Psoas muscle (tissue), 8 donors: Measurements from ENCODE around the gene HBP1. TPM values are rescaled to one million over a fixed set of nuclear protein-coding genes. Genes with fewer than 3 reads are reported as not detected.

ENCODE experiments used
- ATAC-seq, 4 donors: fragments of 200-7000 bp; cut with Tn5 transposase; one replicate each; pipeline ENCODE4 v1.9.1; 2020; ENCODE audit warnings: moderate library complexity in 3 of 4, mild to moderate bottlenecking in 2 of 4
- DNase-seq, 2 donors: peaks; one replicate each; pipeline ENCODE4 v3.0.0-alpha.2; 2020
- H3K27ac ChIP-seq: fragments of 200-600 bp; one replicate; pipeline ENCODE4 v1.8.0; 2022
- H3K27me3 ChIP-seq, 3 donors: fragments of 200-600 bp in 1 of 3; one replicate each; pipeline versions ENCODE4 v1.6.1 to v1.8.0; 2013 to 2022; ENCODE audit warnings: low read length in 2 of 3, mild to moderate bottlenecking in 2 of 3, moderate library complexity in 1 of 3; ENCODE audit not compliant: insufficient read depth in 3 of 3
- H3K36me3 ChIP-seq, 2 donors: fragments of 200-600 bp in 1 of 2; one replicate each; pipeline versions ENCODE4 v1.6.1 to v1.8.0; 2013 to 2022; ENCODE audit warnings: low read depth in 1 of 2, mild to moderate bottlenecking in 1 of 2, moderate library complexity in 1 of 2; ENCODE audit not compliant: insufficient read depth in 1 of 2
- H3K4me1 ChIP-seq: fragments of 200-600 bp; one replicate; pipeline ENCODE4 v1.8.0; 2022
- H3K4me3 ChIP-seq: fragments of 200-600 bp; one replicate; pipeline ENCODE4 v1.8.0; 2022; ENCODE audit warnings: mild to moderate bottlenecking
- H3K9me3 ChIP-seq: fragments of 200-600 bp; one replicate; pipeline ENCODE4 v1.8.0; 2022
- WGBS, 3 donors: extraction: QIAGEN DNeasy Blood & Tissue Kit; methylation state at CpG; one replicate each; pipeline versions ENCODE4 v1.1.6 to v1.1.7; 2013; 5-methylcytosine and 5-hydroxymethylcytosine counted together
- intact Hi-C, 2 donors: fragments of 100-400 bp; cut with DNase I; formaldehyde crosslinking; loops; one replicate each; pipeline versions ENCODE4 v1.11.0 to v1.14.2; 2022
- polyA plus RNA-seq, 3 donors: library from polyadenylated mRNA; stranded (reverse); fragments of 200-250 nt; gene quantifications; one replicate each; pipeline ENCODE4 v1.2.3, GENCODE V29; 2013
- total RNA-seq, 4 donors: library from RNA; stranded (reverse); fragmentation: NEBNext Ultra II Directional in 2 of 4; extraction: Animal tissue kit (Norgen Biotek cat#: 25700) in 2 of 4; gene quantifications; one replicate each; pipeline versions ENCODE4 v1.2.1 to v1.2.4, GENCODE V29; 2021 to 2023
- TF ChIP-seq, protein P1 (sequence below): fragments of 200-600 bp; IDR thresholded peaks from one replicate; pipeline ENCODE4 v1.8.0; 2022; ENCODE audit warnings: antibody characterized with exemption
- donor health status: healthy with polysubstance abuse.
- donor health status: DM: no; HTN: no; CAD: no; lungs with moderate emphysema.
- donor health status: Bipolar disorder and iron deficiency.
- donor health status: healthy.
- donor health status: DM: yes; HTN: yes; CAD: no.
- donor health status: DM: no; HTN: no; CAD: no.
- donor health status: DM: no; HTN: no; CAD: no.
- donor health status: DM: yes; HTN: yes; CAD: no.

Gene HBP1
- total and polyA plus RNA-seq, 7 donors, result 14.6 to 76.7 (median 69.5) TPM

DNA sequence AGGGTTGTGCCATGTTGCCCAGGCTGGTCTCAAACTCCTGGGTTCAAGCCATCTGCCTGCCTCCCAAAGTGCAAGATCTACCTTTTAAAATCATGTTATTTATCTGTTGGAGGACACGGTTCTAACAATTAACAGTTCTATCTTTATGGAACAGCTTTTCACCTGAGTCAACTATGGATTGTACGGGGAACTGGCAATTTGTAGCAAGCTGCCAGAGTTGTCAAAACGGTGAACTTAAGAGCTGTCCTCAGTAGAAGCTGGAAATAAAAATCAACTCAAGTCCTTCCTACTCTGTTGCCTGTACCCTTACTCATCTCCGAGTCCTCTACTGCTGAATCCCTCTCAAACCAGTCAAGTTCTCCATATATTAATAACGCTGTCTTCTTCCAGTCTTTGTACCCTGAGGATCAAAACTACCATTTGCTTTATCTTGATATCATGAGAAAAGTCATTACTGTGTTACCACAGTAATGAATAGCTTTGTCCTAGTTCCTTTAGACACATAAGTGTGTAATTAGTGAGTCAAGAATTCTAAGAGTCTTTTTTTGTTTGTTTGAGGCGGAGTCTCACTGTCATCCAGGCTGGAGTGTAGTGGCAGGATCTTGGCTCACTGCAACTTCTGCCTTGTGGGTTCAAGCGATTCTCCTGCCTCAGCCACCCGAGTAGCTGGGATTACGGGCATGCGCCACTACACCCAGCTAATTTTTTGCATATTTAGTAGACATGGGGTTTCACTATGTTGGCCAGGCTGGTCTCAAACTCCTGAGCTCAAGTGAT lies 28.2 kb downstream of the HBP1 start:
- Histone ChIP-seq H3K36me3 (peaks cover 9 to 97% of the 10 kb centered on the region in 2 donors), H3K4me1 (peaks cover 6% of the 10 kb centered on the region), H3K27me3 (no peaks in the 10 kb centered on the region), H3K9me3 (no peaks in the 10 kb centered on the region), H3K4me3 (no peak overlapping the region), H3K27ac (no peak overlapping the region)
- TF ChIP-seq, protein P1, sequence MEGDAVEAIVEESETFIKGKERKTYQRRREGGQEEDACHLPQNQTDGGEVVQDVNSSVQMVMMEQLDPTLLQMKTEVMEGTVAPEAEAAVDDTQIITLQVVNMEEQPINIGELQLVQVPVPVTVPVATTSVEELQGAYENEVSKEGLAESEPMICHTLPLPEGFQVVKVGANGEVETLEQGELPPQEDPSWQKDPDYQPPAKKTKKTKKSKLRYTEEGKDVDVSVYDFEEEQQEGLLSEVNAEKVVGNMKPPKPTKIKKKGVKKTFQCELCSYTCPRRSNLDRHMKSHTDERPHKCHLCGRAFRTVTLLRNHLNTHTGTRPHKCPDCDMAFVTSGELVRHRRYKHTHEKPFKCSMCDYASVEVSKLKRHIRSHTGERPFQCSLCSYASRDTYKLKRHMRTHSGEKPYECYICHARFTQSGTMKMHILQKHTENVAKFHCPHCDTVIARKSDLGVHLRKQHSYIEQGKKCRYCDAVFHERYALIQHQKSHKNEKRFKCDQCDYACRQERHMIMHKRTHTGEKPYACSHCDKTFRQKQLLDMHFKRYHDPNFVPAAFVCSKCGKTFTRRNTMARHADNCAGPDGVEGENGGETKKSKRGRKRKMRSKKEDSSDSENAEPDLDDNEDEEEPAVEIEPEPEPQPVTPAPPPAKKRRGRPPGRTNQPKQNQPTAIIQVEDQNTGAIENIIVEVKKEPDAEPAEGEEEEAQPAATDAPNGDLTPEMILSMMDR, result no peak
- DNase-seq (no peak), ATAC-seq (no peak)
- WGBS, 3 donors, result 92 to 96% (median 95%) methylated on average over 10 of the region's 10 CpGs
- intact Hi-C loops, result loop anchor here in 1 of 2 donors (10.0 kb wide), 1 partner anchor 398 kb away; no protein-coding TSS in a partner anchor

DNA sequence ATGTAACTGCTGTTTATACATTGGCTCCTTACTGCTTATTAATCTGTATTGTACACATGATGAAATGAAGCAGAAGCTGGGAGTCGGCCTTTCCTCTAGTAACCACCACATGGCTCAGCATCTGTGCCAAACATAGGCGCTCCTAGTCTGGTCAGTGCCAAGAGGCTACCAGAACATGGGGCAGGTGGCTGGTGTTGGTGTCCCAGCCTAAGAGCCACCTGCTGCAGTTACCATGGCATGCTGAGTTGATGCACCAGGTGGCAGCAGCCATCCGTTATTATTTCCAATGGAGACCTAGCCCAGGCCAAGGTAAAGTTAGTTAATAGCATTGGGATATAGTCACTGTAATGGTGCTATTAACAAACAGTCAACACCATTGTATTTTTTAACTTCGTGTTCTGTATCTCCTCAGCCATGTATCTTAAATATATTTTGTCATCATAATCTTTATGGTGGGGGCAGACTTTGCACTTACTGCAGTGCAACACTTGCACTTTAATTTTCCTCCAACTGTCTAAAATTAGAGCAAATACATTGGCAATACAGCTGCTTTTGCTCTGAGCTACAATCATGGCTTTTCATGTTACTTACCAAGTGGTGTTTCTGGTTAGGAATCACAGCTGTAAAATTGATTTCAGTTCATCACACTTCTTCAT lies 33.1 kb downstream of the HBP1 start:
- intact Hi-C loops, result loop anchor here in 1 of 2 donors (5.0 to 10.0 kb wide), 3 partner anchors 303 to 523 kb away; partner anchors contain the start of genes COG5 and DUS4L
- peaks cover 4 to 94% of the 10 kb centered on the region in 2 donors for H3K36me3 ChIP-seq
- no peaks in the 10 kb centered on the region for H3K9me3 ChIP-seq
- H3K27me3 ChIP-seq, result no peaks in the 10 kb centered on the region
- peaks cover 9% of the 10 kb centered on the region for H3K4me1 ChIP-seq
- H3K27ac ChIP-seq, result peak overlapping the region; percentile 41
- DNase-seq, result peak; percentile 40 to 73
- ATAC-seq, result peak; percentile 95 to 98 (median 98)
- H3K4me3 ChIP-seq, result no peak overlapping the region
- 27 to 44% (median 30%) methylated on average over 4 of the region's 4 CpGs for WGBS, 3 donors
- TF ChIP-seq, protein P1, result peak; percentile 70

DNA sequence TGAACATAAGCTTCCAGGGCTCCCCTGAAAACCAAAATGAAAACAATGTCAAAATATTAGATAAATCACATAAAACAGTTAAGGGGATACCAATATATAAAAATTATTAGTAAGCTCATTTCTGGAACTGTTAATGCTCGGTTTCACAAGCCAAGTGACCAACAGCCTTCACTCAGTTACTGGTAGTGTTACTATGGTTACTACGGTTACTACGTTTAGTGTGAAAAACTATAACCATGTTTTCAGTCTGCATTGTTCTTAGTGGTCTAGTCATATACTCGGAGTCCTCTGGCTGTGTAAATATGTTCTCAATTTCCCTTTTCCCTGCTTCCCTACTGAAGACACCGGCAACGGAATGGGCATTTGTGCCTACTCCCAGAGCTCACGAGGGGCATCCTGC lies 34.8 kb downstream of the HBP1 start:
- Histone ChIP-seq H3K9me3 (no peaks in the 10 kb centered on the region), H3K4me3 (no peak overlapping the region), H3K4me1 (peaks cover 25% of the 10 kb centered on the region), H3K36me3 (peaks cover 0 to 77% of the 10 kb centered on the region in 2 donors), H3K27ac (no peak overlapping the region), H3K27me3 (no peaks in the 10 kb centered on the region)
- WGBS, 3 donors, result 89 to 93% (median 91%) methylated on average over 7 of the region's 7 CpGs
- TF ChIP-seq, protein P1, result no peak
- no peak for DNase-seq
- intact Hi-C loops, result loop anchor here in 1 of 2 donors (5.0 to 10.0 kb wide), 3 partner anchors 301 to 521 kb away; partner anchors contain the start of genes COG5 and DUS4L
- no peak for ATAC-seq

DNA sequence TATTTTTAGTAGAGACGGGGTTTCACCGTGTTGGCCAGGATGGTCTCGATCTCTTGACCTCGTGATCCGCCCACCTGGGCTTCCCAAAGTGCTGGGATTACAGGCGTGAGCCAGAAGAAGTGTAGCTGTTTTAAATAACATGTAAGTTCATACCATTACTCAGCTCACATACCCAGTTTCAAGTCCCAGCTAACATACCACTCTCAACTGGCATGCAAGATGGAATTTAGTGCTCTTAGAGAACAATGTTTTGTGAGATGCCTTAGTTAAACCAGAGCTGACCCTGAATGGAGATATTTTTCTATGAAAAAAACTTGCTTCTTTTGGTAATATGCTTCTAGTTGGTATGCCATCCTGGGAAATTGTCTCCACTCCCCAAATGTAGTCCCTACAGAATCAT lies 37.3 kb downstream of the HBP1 start:
- no peak for ATAC-seq
- TF ChIP-seq, protein P1, result no peak
- Histone ChIP-seq H3K27me3 (no peaks in the 10 kb centered on the region), H3K4me3 (no peak overlapping the region), H3K36me3 (peaks cover 5 to 59% of the 10 kb centered on the region in 2 donors), H3K4me1 (peaks cover 29% of the 10 kb centered on the region), H3K9me3 (no peaks in the 10 kb centered on the region), H3K27ac (no peak overlapping the region)
- intact Hi-C loops, result loop anchor here in 1 of 2 donors (10.0 kb wide), 2 partner anchors 299 to 519 kb away; no protein-coding TSS in a partner anchor
- no peak for DNase-seq
- WGBS, 3 donors, result 81 to 93% (median 89%) methylated on average over 6 of the region's 6 CpGs
